ACC112 (cell line): ENCODE results near the gene RFTN1.

Source experiments
- H2AFZ ChIP-seq: fragments of 200-600 bp; sonication (generic); one replicate; pipeline ENCODE4 v1.6.0; 2017; ENCODE audit warnings: antibody characterized with exemption, low read length; ENCODE audit not compliant: unreplicated experiment
- H3K27ac ChIP-seq: fragments of 200-600 bp; sonication (generic); 2 replicates; pipeline ENCODE4 v1.5.1; 2014; ENCODE audit warnings: low read depth, mild to moderate bottlenecking, antibody characterized with exemption, low read length, moderate library complexity
- H3K27me3 ChIP-seq: fragments of 200-600 bp; sonication (generic); 2 replicates; pipeline ENCODE4 v1.6.1; 2014; ENCODE audit warnings: mild to moderate bottlenecking, antibody characterized with exemption, low read length, moderate library complexity, mixed read lengths; ENCODE audit not compliant: insufficient read depth
- H3K36me3 ChIP-seq: fragments of 200-600 bp; sonication (generic); 2 replicates; pipeline ENCODE4 v1.6.1; 2016; ENCODE audit warnings: mild to moderate bottlenecking, antibody characterized with exemption, low read length, moderate library complexity, mixed read lengths; ENCODE audit not compliant: insufficient read depth
- H3K4me1 ChIP-seq: fragments of 200-600 bp; sonication (generic); one replicate; pipeline ENCODE4 v1.6.1; 2016; ENCODE audit warnings: low read length, mixed read lengths; ENCODE audit not compliant: insufficient read depth, unreplicated experiment, control insufficient read depth
- H3K4me3 ChIP-seq: fragments of 200-600 bp; sonication (generic); 2 replicates; pipeline ENCODE4 v1.5.1; 2014; ENCODE audit warnings: mild to moderate bottlenecking, low read depth, low read length
- H3K79me2 ChIP-seq: fragments of 200-600 bp; sonication (generic); one replicate; pipeline ENCODE4 v1.6.0; 2016; ENCODE audit warnings: low read length; ENCODE audit not compliant: control insufficient read depth, unreplicated experiment, insufficient read depth

RFTN1 gene

DNA sequence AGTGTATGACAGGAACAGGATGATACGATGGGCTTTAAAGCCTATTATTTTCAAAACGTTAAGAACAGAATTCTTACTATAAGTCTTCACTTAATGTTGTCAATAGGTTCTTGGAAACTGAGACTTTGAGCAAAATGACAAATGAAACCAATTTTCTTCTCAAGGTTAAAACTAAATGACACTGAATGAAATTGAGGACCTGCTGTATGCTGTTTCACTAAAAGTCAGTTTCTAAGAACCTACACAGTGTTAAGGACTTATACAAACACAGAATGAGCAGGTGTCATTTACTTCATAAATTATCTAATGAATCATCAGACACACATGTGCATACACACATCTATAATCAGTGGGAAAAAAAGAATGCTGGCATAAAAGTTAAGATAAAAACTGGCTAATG, 106.9 kb downstream of the RFTN1 start:
- Histone ChIP-seq H2AFZ (no peak overlapping the region), H3K36me3 (no peaks in the 10 kb centered on the region), H3K4me1 (peaks cover 16% of the 10 kb centered on the region), H3K4me3 (no peak overlapping the region), H3K27me3 (no peaks in the 10 kb centered on the region), H3K27ac (no peak overlapping the region), H3K79me2 (peaks cover 8% of the 10 kb centered on the region)

DNA sequence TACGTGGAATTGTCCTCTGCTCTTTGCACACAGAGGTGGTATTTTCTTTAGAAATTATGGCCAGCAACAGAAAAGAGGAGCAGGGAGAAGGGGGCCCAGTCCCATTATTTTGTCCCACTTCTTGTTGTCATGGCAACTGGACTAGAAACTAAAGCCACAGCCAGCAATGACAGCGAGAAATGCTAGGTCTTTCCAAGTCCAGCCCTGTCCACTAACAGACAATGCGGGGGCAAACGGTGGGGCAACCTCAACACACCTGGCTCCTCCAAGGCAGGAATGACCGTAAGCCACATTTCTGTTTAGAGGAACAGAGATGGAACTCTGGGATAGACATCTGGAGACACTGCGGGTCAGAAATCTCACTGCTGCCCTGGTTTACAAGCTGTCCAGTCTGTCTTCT, 107.3 kb downstream of the RFTN1 start:
- H3K36me3 ChIP-seq, result no peaks in the 10 kb centered on the region
- no peak overlapping the region for H2AFZ ChIP-seq
- peaks cover 8% of the 10 kb centered on the region for H3K79me2 ChIP-seq
- no peak overlapping the region for H3K4me3 ChIP-seq
- no peak overlapping the region for H3K27ac ChIP-seq
- peaks cover 16% of the 10 kb centered on the region for H3K4me1 ChIP-seq
- H3K27me3 ChIP-seq, result no peaks in the 10 kb centered on the region

DNA sequence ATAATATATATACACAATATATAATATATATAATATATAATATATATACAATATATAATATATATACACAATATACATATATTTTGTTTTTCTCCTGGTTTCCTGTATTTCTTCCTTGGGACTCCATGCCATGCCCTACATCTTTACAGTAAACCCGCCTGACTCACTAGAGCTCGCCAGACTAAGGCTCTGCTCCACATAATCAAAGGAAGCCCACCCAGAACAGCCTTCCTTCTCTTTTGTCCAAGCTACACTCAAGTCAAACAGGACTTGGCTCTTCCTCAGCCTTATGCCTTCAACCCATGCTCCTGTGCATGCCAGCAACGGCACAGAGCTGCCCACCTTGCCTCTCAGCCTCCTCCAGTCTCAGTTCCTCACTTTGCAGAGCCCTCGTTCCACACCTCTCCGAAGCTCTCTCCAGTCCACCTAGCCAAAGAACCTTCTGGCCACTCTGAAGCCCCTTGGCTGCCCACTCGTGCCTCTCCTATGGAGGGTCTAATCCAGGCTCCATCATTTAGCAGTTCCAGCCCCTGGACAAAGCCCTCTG, 109.1 kb downstream of the RFTN1 start:
- no peak overlapping the region for H2AFZ ChIP-seq
- no peak overlapping the region for H3K27ac ChIP-seq
- no peaks in the 10 kb centered on the region for H3K36me3 ChIP-seq

DNA sequence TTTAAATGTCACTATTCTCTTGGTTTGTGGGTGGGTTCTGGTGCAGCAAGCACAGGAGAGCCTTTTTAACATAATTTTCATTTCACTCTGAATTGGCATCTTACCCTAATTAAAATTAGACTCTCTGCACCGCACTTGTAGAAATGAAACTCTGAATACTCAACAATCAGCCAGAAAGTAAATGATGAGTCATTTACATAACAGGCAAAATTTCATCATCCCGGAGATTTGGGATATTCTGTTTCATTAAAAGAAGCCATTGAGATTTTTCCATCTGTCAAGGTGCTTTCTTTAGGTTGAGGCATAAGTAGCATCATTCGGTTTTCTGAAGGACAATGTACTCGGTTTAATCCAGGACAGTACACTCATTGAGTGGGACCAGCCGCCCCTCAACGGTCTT, 111.0 kb downstream of the RFTN1 start:
- Histone ChIP-seq H3K27ac (peak overlapping the region; percentile 32; the same call in 1 of the 2 replicates), H3K4me3 (peak overlapping the region; percentile 27; the same call in 1 of the 2 replicates), H3K27me3 (no peaks in the 10 kb centered on the region), H3K4me1 (peaks cover 30% of the 10 kb centered on the region), H3K79me2 (peaks cover 8% of the 10 kb centered on the region), H3K36me3 (no peaks in the 10 kb centered on the region), H2AFZ (no peak overlapping the region)

More for the DNA sequence above, 109.1 kb downstream of the RFTN1 start:
- H3K79me2 ChIP-seq, result peaks cover 8% of the 10 kb centered on the region
- peaks cover 25% of the 10 kb centered on the region for H3K4me1 ChIP-seq
- H3K27me3 ChIP-seq, result no peaks in the 10 kb centered on the region
- no peak overlapping the region for H3K4me3 ChIP-seq

DNA sequence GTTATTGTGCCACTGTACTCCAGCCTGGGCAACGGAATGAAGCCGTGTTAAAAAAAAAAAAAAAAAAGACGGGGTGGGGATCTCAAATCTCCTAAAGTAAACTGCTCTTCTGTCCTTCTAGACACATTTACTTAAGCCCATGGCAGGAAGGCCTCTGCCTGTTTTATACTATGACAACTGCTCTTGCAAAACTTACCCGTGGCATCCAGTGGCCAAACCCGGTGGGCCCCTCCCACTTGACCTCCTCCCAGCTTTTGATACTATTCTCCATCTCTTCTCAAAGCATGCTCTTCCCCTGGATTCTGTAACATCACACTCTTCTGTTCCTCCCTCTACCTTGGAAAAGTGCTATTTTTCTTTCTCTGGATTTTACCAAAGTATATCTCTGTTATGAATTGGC, 112.2 kb downstream of the RFTN1 start:
- no peaks in the 10 kb centered on the region for H3K27me3 ChIP-seq
- no peaks in the 10 kb centered on the region for H3K36me3 ChIP-seq
- H2AFZ ChIP-seq, result no peak overlapping the region
- H3K27ac ChIP-seq, result no peak overlapping the region
- H3K4me3 ChIP-seq, result no peak overlapping the region
- H3K4me1 ChIP-seq, result peaks cover 30% of the 10 kb centered on the region
- H3K79me2 ChIP-seq, result peaks cover 8% of the 10 kb centered on the region

DNA sequence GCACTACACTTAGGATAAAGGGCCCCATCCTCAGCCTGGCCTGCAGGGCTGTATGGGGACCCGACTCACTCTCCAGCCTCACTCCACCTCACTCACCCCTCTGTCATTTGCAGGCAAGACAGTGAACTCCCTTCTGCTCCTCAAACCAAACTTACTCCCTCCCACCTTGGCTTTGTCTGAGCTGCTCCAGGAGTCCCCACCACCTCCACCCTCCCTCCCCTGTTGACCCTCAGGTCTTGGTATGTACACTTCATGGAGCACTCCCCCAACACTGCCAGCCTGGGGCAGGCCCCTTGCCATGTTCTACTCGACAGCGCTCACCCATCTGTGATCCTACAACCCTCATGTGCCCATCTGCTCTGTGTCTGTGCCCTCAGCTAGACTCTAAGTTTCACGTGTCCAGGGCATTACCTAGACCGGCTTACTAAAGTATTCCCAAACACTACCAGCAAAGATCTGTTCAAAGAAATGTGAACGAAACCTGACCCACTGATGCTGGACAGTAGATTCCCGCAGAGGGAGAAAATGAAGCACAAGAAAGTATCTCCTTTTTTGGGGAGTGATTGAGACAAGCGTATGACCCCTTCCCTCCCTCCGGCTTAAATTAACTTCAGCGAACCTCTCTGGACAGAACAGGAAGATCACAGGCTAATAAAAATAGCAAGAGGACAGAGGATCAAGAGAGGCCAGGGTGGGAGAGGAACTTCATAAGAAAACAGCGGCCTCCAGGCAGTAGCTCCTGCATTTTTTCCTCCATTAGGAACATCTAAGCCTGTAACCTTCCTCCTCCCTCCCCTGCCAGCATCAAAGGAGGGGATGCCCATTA, 113.2 kb downstream of the RFTN1 start:
- H2AFZ ChIP-seq, result no peak overlapping the region
- H3K4me1 ChIP-seq, result peaks cover 30% of the 10 kb centered on the region
- no peak overlapping the region for H3K27ac ChIP-seq
- no peaks in the 10 kb centered on the region for H3K27me3 ChIP-seq
- no peak overlapping the region for H3K4me3 ChIP-seq
- H3K36me3 ChIP-seq, result no peaks in the 10 kb centered on the region
- H3K79me2 ChIP-seq, result peaks cover 8% of the 10 kb centered on the region

DNA sequence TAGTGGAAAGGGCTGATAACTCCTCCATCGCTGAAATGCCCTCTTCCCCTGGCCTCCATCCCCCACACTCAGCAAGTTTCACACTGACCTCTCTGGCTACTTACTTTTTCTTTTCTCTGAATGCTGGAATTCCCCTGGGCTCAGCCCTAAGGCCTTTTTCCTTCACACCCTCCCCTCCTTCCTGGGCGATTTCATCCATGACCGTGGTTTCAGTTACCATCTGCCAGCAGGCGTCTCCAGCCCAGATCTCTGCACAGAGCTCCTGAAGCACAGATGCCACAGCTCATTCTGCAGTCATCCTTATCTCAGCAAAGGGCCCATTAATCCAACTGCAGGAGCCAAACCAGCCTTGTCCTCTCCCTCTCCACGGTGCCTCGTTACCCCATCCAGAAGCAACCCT, 114.0 kb downstream of the RFTN1 start:
- H3K27ac ChIP-seq, result peak overlapping the region; percentile 24; the same call in 1 of the 2 replicates
- H3K79me2 ChIP-seq, result peaks cover 8% of the 10 kb centered on the region

DNA sequence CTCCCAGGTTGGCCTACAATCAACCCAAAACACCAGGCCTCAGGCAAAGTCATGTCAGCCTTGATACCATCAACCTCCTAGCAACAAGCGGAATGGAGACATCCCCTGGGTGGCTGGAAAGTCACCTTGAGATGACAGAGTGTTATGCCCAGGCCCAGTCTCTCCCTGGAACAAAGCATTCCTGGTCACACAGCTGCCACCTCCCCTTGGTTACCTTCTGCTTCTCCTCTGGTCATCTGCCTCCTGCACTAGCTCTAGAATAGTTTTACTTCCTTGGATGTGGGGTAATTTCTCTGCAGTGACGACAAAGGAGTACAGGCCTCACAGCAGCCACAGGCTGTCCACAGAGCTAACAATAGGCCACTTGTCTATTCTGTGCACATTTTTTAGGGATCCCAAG, 114.9 kb downstream of the RFTN1 start:
- Histone ChIP-seq H3K4me1 (peaks cover 35% of the 10 kb centered on the region), H3K27me3 (no peaks in the 10 kb centered on the region), H3K79me2 (peaks cover 8% of the 10 kb centered on the region), H2AFZ (no peak overlapping the region), H3K36me3 (no peaks in the 10 kb centered on the region), H3K27ac (no peak overlapping the region), H3K4me3 (no peak overlapping the region)

More for the DNA sequence above, 114.0 kb downstream of the RFTN1 start:
- H3K4me3 ChIP-seq, result no peak overlapping the region
- no peaks in the 10 kb centered on the region for H3K27me3 ChIP-seq
- no peak overlapping the region for H2AFZ ChIP-seq
- H3K36me3 ChIP-seq, result no peaks in the 10 kb centered on the region
- peaks cover 34% of the 10 kb centered on the region for H3K4me1 ChIP-seq

DNA sequence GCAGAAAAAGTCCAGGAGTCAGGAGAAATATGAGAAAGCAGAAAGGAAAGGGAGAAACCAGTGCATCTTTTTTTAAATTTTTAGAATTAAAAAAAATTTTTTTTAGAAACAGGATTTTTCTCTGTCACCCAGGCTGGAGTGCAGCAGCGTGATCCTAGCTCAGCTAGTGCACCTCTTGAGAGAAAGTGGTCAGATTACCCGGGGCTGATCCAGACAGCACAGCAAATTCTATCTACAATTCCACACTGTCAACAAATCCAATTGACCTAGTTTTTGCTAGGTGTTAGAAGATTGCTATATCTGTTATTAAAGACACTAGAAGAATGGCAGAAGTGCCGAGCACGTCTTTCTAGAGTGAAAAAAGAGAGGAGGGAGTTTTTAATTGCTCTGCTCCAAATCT, 117.3 kb downstream of the RFTN1 start:
- no peaks in the 10 kb centered on the region for H3K36me3 ChIP-seq
- no peaks in the 10 kb centered on the region for H3K27me3 ChIP-seq
- no peaks in the 10 kb centered on the region for H3K79me2 ChIP-seq
- H2AFZ ChIP-seq, result no peak overlapping the region
- H3K4me1 ChIP-seq, result peaks cover 19% of the 10 kb centered on the region
- no peak overlapping the region for H3K27ac ChIP-seq
- H3K4me3 ChIP-seq, result no peak overlapping the region

DNA sequence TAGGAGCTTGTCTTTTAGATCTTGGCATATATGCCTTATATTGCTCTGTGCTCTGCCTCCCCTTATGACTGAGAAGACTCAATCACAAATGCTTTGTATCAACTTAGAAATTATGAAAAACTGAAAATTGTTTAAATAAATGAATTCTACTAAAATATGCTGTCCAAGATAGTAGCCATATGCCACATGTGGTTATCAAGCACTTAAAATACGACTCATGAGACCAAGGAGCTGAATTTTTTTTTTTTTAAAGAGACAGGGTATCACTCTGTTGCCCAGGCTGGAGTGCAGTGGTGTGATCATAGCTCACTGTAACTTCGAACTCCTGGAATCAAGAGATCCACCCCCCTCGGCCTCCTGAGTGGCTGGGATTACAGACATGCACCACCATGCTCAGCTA, 118.3 kb downstream of the RFTN1 start:
- H2AFZ ChIP-seq, result no peak overlapping the region
- H3K27ac ChIP-seq, result no peak overlapping the region
- no peaks in the 10 kb centered on the region for H3K36me3 ChIP-seq
- peaks cover 18% of the 10 kb centered on the region for H3K4me1 ChIP-seq
- no peaks in the 10 kb centered on the region for H3K27me3 ChIP-seq
- no peak overlapping the region for H3K4me3 ChIP-seq
- H3K79me2 ChIP-seq, result no peaks in the 10 kb centered on the region

DNA sequence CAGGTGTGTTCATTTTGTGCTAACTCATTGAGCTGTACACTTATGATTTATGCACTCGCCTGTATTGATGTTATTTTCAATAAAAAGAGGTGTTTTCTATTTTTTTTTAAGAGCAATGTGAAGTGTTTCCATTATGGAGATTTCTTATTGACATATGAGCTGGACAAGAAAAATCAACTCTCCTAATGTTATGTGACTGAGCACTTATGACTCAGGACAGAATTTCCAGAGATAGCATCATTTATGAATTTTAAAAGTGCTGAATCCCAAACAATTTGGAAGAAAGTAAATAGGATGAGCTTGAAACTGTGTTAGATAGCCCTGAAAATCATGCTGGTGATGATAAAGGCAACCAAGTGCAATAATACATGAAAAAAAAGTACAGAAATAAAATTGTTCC, 118.9 kb downstream of the RFTN1 start:
- Histone ChIP-seq H3K4me3 (no peak overlapping the region), H3K27ac (no peak overlapping the region), H2AFZ (no peak overlapping the region), H3K27me3 (no peaks in the 10 kb centered on the region), H3K4me1 (peaks cover 12% of the 10 kb centered on the region), H3K36me3 (no peaks in the 10 kb centered on the region), H3K79me2 (no peaks in the 10 kb centered on the region)
